ENCODE results near the gene ARSG.

The ARSG gene

GRCh38 chr17:68296217-68297191 lies 5.2 kb downstream of the ARSG start:
- Histone ChIP-seq H3K27ac (ENCODE audit: low read length) (no peak overlapping the region), H3K4me1 (ENCODE audit: control insufficient read depth in 1 of 2, insufficient read depth in 2 of 2, low read length in 2 of 2) (peaks cover 5 to 12% of the 10 kb centered on the region in 2 donors), H3K9me3 (ENCODE audit: control insufficient read depth in 1 of 2, low read length in 2 of 2) (no peaks in the 10 kb centered on the region), H3K27me3 (ENCODE audit: low read depth, low read length) (peaks cover 14% of the 10 kb centered on the region), H3K36me3 (ENCODE audit: control insufficient read depth in 1 of 2, insufficient read depth in 2 of 2, low read length in 2 of 2) (no peaks in the 10 kb centered on the region), H3K4me3 (ENCODE audit: low read depth in 1 of 2, low read length in 2 of 2) (no peak overlapping the region)

- no peaks in the 10 kb centered on the region for H3K9me3 ChIP-seq (ENCODE audit: control insufficient read depth in 1 of 2, low read length in 2 of 2)
- peaks cover 5 to 7% of the 10 kb centered on the region in 2 donors for H3K4me1 ChIP-seq (ENCODE audit: control insufficient read depth in 1 of 2, insufficient read depth in 2 of 2, low read length in 2 of 2)
- H3K27me3 ChIP-seq (ENCODE audit: low read depth, low read length), result peaks cover 13% of the 10 kb centered on the region
- no peak overlapping the region for H3K27ac ChIP-seq (ENCODE audit: low read length)
- no peak overlapping the region for H3K4me3 ChIP-seq (ENCODE audit: low read depth in 1 of 2, low read length in 2 of 2)
- no peaks in the 10 kb centered on the region for H3K36me3 ChIP-seq (ENCODE audit: control insufficient read depth in 1 of 2, insufficient read depth in 2 of 2, low read length in 2 of 2)
These were observed 5.9 kb downstream of the ARSG start for GRCh38 chr17:68297195-68297594.

- Histone ChIP-seq H3K4me1 (ENCODE audit: control insufficient read depth in 1 of 2, insufficient read depth in 2 of 2, low read length in 2 of 2) (no peaks in the 10 kb centered on the region), H3K9me3 (ENCODE audit: control insufficient read depth in 1 of 2, low read length in 2 of 2) (no peaks in the 10 kb centered on the region), H3K27ac (ENCODE audit: low read length) (no peak overlapping the region), H3K27me3 (ENCODE audit: low read depth, low read length) (peaks cover 6% of the 10 kb centered on the region), H3K36me3 (ENCODE audit: control insufficient read depth in 1 of 2, insufficient read depth in 2 of 2, low read length in 2 of 2) (no peaks in the 10 kb centered on the region), H3K4me3 (ENCODE audit: low read depth in 1 of 2, low read length in 2 of 2) (no peak overlapping the region)
These were observed 7.3 kb downstream of the ARSG start for GRCh38 chr17:68298601-68299000.

GRCh38 chr17:68299817-68300216 lies 8.5 kb downstream of the ARSG start:
- Histone ChIP-seq H3K4me3 (ENCODE audit: low read depth in 1 of 2, low read length in 2 of 2) (no peak overlapping the region), H3K27ac (ENCODE audit: low read length) (no peak overlapping the region), H3K27me3 (ENCODE audit: low read depth, low read length) (peaks cover 5% of the 10 kb centered on the region), H3K9me3 (ENCODE audit: control insufficient read depth in 1 of 2, low read length in 2 of 2) (no peaks in the 10 kb centered on the region), H3K4me1 (ENCODE audit: control insufficient read depth in 1 of 2, insufficient read depth in 2 of 2, low read length in 2 of 2) (no peaks in the 10 kb centered on the region), H3K36me3 (ENCODE audit: control insufficient read depth in 1 of 2, insufficient read depth in 2 of 2, low read length in 2 of 2) (no peaks in the 10 kb centered on the region)

GRCh38 chr17:68301438-68301959 lies 10.2 kb downstream of the ARSG start:
- Histone ChIP-seq H3K36me3 (ENCODE audit: control insufficient read depth in 1 of 2, insufficient read depth in 2 of 2, low read length in 2 of 2) (no peaks in the 10 kb centered on the region), H3K4me1 (ENCODE audit: control insufficient read depth in 1 of 2, insufficient read depth in 2 of 2, low read length in 2 of 2) (no peaks in the 10 kb centered on the region), H3K4me3 (ENCODE audit: low read depth in 1 of 2, low read length in 2 of 2) (no peak overlapping the region), H3K27me3 (ENCODE audit: low read depth, low read length) (no peaks in the 10 kb centered on the region), H3K9me3 (ENCODE audit: control insufficient read depth in 1 of 2, low read length in 2 of 2) (no peaks in the 10 kb centered on the region), H3K27ac (ENCODE audit: low read length) (no peak overlapping the region)

GRCh38 chr17:68302066-68302564 lies 10.8 kb downstream of the ARSG start:
- H3K36me3 ChIP-seq (ENCODE audit: control insufficient read depth in 1 of 2, insufficient read depth in 2 of 2, low read length in 2 of 2), result no peaks in the 10 kb centered on the region
- no peaks in the 10 kb centered on the region for H3K9me3 ChIP-seq (ENCODE audit: control insufficient read depth in 1 of 2, low read length in 2 of 2)
- H3K27ac ChIP-seq (ENCODE audit: low read length), result no peak overlapping the region
- no peaks in the 10 kb centered on the region for H3K4me1 ChIP-seq (ENCODE audit: control insufficient read depth in 1 of 2, insufficient read depth in 2 of 2, low read length in 2 of 2)
- no peak overlapping the region for H3K4me3 ChIP-seq (ENCODE audit: low read depth in 1 of 2, low read length in 2 of 2)
- H3K27me3 ChIP-seq (ENCODE audit: low read depth, low read length), result no peaks in the 10 kb centered on the region

GRCh38 chr17:68302666-68303065 lies 11.4 kb downstream of the ARSG start:
- Histone ChIP-seq H3K4me3 (ENCODE audit: low read depth in 1 of 2, low read length in 2 of 2) (no peak overlapping the region), H3K27me3 (ENCODE audit: low read depth, low read length) (no peaks in the 10 kb centered on the region), H3K9me3 (ENCODE audit: control insufficient read depth in 1 of 2, low read length in 2 of 2) (no peaks in the 10 kb centered on the region), H3K27ac (ENCODE audit: low read length) (no peak overlapping the region), H3K4me1 (ENCODE audit: control insufficient read depth in 1 of 2, insufficient read depth in 2 of 2, low read length in 2 of 2) (no peaks in the 10 kb centered on the region), H3K36me3 (ENCODE audit: control insufficient read depth in 1 of 2, insufficient read depth in 2 of 2, low read length in 2 of 2) (no peaks in the 10 kb centered on the region)

GRCh38 chr17:68304706-68305105 lies 13.4 kb downstream of the ARSG start:
- no peaks in the 10 kb centered on the region for H3K36me3 ChIP-seq (ENCODE audit: control insufficient read depth in 1 of 2, insufficient read depth in 2 of 2, low read length in 2 of 2)
- no peaks in the 10 kb centered on the region for H3K27me3 ChIP-seq (ENCODE audit: low read depth, low read length)
- H3K4me1 ChIP-seq (ENCODE audit: control insufficient read depth in 1 of 2, insufficient read depth in 2 of 2, low read length in 2 of 2), result no peaks in the 10 kb centered on the region
- H3K9me3 ChIP-seq (ENCODE audit: control insufficient read depth in 1 of 2, low read length in 2 of 2), result no peaks in the 10 kb centered on the region
- no peak overlapping the region for H3K27ac ChIP-seq (ENCODE audit: low read length)
- H3K4me3 ChIP-seq (ENCODE audit: low read depth in 1 of 2, low read length in 2 of 2), result no peak overlapping the region

GRCh38 chr17:68305142-68305541 lies 13.8 kb downstream of the ARSG start:
- Histone ChIP-seq H3K9me3 (ENCODE audit: control insufficient read depth in 1 of 2, low read length in 2 of 2) (no peaks in the 10 kb centered on the region), H3K4me3 (ENCODE audit: low read depth in 1 of 2, low read length in 2 of 2) (no peak overlapping the region), H3K4me1 (ENCODE audit: control insufficient read depth in 1 of 2, insufficient read depth in 2 of 2, low read length in 2 of 2) (no peaks in the 10 kb centered on the region), H3K36me3 (ENCODE audit: control insufficient read depth in 1 of 2, insufficient read depth in 2 of 2, low read length in 2 of 2) (no peaks in the 10 kb centered on the region), H3K27ac (ENCODE audit: low read length) (no peak overlapping the region), H3K27me3 (ENCODE audit: low read depth, low read length) (no peaks in the 10 kb centered on the region)

GRCh38 chr17:68306819-68307218 lies 15.5 kb downstream of the ARSG start:
- Histone ChIP-seq H3K27me3 (ENCODE audit: low read depth, low read length) (no peaks in the 10 kb centered on the region), H3K4me1 (ENCODE audit: control insufficient read depth in 1 of 2, insufficient read depth in 2 of 2, low read length in 2 of 2) (no peaks in the 10 kb centered on the region), H3K36me3 (ENCODE audit: control insufficient read depth in 1 of 2, insufficient read depth in 2 of 2, low read length in 2 of 2) (no peaks in the 10 kb centered on the region), H3K4me3 (ENCODE audit: low read depth in 1 of 2, low read length in 2 of 2) (no peak overlapping the region), H3K27ac (ENCODE audit: low read length) (no peak overlapping the region), H3K9me3 (ENCODE audit: control insufficient read depth in 1 of 2, low read length in 2 of 2) (no peaks in the 10 kb centered on the region)

- Histone ChIP-seq H3K36me3 (ENCODE audit: control insufficient read depth in 1 of 2, insufficient read depth in 2 of 2, low read length in 2 of 2) (no peaks in the 10 kb centered on the region), H3K4me1 (ENCODE audit: control insufficient read depth in 1 of 2, insufficient read depth in 2 of 2, low read length in 2 of 2) (no peaks in the 10 kb centered on the region), H3K27me3 (ENCODE audit: low read depth, low read length) (no peaks in the 10 kb centered on the region), H3K9me3 (ENCODE audit: control insufficient read depth in 1 of 2, low read length in 2 of 2) (no peaks in the 10 kb centered on the region), H3K27ac (ENCODE audit: low read length) (no peak overlapping the region), H3K4me3 (ENCODE audit: low read depth in 1 of 2, low read length in 2 of 2) (no peak overlapping the region)
These were observed 16.1 kb downstream of the ARSG start for GRCh38 chr17:68307443-68307842.
